HG03378 (cell line): ENCODE results near the gene ACADL.
A peak's percentile ranks its signal among the peaks of the same experiment; 100 is the strongest.
"Not testable (repeated sequence)": the region's sequence is repeated elsewhere in the genome, so short reads cannot be mapped to it uniquely, and the experiment has no call there.

Experiments
- ATAC-seq: cut with Tn5 transposase; IDR thresholded peaks from one replicate; pipeline ENCODE4 v1.9.1; 2021; ENCODE audit warnings: mild to moderate bottlenecking, moderate library complexity; ENCODE audit not compliant: unreplicated experiment

ACADL gene

DNA sequence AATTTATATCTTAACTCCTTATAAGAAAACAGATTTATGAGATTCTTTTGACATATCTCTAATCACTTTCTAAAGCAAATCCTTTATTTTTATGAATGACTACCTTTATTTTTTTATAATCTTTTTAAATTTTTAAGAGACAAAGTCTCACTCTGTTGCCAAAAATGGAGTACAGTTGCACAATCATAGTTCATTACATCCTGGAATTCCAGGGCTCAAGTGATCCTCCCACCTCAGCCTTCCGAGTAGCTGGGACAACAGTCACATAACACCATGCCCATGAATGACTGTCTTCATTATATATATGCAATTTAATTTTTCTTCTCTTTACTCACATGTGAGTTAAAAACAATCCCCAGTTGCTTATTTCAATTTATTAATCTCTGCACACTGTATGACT is 21.7 kb downstream of the ACADL start:
- ATAC-seq, result no peak

DNA sequence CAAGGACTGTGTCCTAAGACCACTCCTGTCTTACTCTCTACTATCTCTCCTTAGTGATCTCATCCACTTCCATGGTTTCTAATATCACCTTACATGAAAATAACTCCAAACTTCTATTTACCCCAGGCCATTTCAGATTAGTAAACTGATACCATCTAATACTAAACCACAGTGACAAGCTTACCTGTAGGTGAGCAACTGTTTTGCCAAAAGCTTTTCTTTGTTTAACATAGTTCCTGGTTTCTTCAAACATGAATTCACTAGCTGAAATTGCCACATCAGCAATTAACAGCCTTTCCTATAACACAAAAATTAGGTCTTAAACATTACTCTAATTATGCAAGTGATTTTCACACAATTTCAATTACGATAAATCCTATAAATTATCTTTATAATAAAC is 22.1 kb downstream of the ACADL start:
- no peak for ATAC-seq

DNA sequence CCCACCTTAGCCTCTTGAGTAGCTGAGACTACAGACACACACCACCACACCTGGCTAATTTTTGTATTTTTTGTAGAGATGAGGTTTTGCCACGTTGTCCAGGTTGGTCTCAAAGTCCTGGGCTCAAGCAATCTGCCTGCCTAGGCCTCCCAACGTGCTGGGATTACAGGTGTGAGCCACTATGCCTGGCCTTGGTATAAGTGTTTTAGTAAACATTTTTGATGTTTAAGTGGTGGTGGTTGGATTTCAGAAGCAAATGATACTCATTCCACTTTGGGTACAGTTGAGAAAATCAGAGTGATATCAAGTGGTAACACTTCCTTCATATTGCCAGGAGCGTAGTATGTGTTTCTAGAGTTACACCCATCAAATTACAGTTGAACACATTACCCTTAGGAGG is 25.4 kb downstream of the ACADL start:
- ATAC-seq, result no peak

DNA sequence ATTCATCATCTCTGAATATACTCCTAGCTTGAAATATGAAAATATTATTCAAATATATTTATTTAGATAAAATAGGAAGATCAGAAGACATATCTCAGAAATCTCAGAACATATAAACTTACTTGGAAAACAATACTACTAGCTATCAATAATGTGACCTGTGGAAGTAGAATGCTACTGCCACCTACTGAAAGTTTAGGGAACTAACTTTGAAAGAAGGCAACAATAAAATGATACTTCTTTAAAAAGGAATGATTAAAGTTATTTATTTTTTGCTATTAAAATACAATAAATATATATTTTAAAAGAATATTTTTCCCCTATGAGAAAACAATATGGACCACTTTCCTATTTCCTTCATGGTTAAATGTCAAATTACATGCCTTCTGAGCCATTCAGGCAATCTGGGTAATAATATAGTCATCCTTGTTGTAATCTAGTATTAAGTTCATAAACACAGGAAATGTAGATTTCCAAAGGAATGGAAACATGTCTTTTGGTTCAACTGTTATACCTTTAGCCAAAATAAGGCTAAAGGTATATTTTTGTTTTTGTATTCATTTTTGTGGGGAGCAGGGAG is 26.0 kb downstream of the ACADL start:
- ATAC-seq, result peak; percentile 58

DNA sequence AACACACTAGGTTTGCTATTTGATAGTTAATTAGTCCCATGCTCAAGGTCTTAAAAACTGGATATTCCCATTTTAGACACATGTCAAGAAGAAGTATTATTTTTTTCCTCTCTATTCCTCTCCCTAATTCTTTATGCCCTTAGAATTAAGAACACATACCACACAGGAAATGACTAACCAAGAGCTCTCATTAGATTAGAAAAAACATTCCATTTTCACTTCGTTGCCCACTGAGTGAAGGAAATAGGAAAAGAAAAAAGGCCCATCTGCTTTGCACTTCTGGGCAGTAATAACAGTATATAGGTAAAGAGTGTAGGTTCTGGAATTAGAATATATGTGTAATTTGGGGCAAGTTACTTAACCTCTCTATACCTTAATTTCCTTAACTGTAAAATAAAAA is 26.9 kb downstream of the ACADL start:
- ATAC-seq, result no peak

DNA sequence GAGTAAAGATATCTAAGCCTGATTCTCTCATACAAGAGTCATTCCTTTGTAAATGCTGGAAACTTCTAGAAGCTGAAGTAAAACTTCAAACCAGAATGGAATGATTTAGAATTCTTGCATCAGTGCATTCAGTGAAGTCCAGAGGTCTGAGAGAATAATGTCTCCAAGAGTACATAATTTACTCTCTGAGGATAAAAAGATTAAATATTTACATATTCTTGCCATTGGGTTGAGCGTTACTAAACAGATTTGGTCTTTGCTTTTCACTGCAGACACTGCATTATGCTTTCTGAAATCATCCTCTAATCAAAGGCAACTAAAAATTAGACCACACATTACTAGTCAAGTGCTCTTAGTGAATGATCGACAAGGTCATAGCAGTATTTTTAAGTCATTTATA is 27.5 kb downstream of the ACADL start:
- ATAC-seq, result no peak

DNA sequence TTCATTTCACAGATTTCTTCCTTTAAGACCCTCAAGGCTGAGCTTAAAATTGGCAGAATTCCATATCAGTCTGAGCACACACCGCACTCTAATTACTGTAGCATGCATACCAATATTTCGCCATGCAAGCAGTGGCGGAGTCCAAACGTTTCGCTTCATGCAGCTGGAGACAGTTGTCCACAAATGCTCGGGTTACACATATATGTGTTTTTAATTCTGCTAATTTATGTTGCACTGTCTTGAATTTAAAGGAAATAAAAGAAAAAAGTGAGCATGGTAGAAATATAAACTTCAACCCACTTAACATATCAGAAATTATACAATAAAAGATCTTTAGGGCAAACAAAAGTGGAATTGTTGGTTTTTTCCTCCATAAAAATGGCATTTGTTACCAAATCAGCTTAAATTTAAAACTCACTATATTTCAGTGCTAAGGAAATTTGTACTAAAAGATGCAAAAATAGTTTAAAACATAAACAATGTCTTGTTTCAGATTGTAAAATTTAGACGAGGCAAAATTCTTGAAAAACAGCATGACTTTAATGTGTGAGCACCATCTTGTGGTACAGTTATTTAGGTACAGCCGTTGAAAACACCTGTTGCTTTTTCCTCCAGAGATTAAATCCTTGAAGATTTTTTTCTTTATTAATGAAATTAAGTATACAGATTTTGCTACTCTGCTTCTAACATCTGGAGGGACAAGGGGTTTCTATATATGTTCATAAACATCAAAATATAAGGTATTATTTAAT is 30.0 kb downstream of the ACADL start:
- ATAC-seq, result peak; percentile 41

DNA sequence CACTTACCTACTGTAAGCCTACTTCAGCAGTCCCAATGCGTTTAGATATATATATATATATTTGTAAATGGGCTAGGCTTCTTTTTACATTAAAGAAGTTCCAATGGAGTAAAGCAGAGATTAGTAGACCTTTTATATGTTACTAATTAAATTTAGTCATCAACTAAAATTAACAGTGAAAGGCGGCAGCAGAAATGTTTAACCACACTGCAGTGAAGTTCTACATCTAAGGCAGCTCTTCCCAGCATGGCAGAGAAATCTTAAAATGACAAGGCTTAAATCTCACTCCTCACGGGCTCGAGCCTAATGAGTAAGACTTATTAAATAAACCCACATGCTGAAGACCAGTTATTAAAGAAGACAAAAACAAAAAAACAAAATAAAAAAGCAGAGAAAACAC is 34.9 kb downstream of the ACADL start:
- ATAC-seq, result no peak

DNA sequence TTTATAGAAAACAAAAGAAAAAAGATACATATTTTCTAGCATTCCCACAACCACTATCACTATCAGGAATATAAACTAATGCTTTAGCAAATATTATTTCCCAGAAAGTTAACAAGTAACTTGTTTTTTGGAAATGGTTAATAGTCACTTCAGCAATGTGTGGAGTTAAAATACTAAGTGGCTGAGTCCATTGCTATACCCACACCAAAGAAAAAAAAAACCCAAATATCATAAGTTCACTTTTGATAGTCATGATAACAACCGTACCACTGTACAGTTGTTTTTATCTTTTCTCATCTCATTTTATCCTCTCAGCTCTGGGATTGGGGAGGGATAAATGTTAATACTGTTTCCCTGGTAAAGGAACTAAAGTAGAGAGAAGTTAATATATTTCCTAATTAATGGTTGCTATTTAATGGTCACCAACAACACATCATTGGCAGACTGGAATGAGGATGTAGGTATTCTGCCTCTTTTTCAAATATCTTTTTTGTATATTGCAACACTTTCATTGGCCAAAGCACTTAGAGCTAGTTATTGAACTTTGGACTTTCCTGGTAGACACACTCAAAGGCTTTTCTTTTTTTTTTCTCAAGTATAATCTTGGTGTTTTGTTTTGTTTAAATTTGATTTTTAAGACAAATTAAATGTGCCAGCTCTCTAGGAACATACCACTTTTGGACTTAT is 35.7 kb downstream of the ACADL start:
- no peak for ATAC-seq

DNA sequence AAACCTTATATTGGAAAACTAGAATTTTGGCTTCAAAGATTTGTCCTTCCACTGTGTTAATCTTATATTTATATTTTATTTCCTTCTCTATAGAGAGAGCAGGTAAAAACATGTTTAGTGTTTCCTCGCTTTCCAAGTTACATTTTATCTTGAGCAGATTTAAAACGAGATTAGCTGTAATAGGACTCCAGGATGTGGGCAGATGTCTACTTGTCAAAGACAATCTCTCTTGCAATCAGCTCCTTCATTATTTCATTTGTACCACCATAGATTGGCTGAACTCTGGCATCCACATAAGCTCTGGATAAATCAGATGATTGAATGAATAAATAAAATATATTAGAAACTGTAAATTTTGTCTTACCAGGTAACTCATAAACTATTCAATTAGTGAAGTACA is 36.5 kb downstream of the ACADL start:
- ATAC-seq, result no peak

DNA sequence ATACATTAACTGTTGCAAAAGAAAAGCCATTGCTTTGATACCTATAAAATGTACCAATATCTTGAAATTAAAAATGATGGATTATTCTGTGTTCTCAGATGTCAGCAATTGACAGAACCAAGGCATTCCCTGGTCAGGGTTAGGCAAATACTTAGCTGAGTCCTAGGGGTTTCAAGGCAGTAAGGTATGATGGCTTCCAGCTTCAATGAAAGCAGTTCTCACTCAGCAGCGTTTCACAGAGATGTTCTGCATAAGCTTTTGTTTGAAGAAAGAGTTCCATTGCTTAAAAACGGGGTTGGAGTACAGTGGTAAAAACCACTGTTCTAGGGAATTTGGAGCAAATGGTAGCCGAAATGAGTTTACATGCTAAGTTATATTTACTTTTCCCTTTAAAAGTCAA is 37.1 kb downstream of the ACADL start:
- ATAC-seq, result no peak

DNA sequence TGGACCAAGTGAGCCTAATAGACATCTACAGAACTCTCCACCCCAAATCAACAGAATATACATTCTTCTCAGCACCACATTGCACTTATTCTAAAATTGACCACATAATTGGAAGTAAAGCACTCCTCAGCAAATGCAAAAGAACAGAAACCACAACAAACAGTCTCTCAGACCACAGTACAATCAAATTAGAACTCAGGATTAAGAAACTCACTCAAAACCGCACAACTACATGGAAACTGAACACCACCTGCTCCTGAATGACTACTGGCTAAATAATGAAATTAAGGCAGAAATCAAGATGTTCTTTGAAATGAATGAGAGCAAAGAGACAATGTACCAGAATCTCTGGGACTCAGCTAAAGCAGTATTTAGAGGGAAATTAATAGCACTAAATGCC is 41.3 kb downstream of the ACADL start:
- not testable (repeated sequence) for ATAC-seq

DNA sequence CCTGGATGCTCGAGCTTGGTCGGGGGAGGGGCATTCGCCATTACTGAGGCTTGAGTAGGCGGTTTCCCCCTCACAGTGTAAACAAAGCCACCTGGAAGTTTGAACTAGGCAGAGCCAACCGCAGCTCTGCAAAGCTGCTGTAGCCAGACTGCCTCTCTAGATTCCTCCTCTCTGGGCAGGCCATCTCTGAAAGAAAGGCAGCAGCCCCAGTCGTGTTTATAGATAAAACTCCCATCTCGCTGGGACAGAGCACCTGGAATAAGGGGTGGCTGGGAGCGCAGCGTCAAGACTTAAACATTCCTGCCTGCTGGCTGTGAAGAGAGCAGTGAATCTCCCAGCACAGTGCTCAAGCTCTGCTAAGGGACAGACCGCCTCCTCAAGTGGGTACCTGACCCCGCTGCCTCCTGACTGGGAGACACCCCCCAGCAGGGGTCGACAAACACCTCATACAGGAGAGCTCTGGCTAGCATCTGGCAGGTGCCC is 43.6 kb downstream of the ACADL start:
- not testable (repeated sequence) for ATAC-seq

DNA sequence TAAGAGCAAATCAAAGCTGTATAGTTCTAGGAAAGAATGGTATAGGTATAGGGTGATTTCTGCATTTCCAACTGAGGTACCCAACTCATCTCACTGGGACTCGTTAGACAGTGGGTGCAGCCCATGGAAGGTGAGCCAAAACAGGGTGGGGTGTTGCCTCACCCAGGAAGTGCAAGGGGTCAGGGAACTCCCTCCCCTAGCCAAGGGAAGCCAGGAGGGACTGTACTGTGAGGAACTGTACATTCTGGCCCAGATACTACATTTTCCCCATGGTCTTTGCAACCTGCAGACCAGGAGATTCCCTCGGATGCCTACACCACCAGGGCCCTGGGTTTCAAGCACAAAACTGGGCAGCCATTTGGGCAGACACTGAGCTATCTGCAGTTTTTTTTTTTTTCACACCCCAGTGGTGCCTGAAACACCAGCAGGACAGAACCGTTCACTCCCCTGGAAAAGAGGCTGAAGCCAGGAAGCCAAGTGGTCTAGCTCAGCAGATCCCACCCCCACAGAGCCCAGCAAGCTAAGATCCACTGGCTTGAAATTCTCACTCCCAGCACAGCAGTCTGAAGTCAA is 44.1 kb downstream of the ACADL start:
- ATAC-seq, result not testable (repeated sequence)

DNA sequence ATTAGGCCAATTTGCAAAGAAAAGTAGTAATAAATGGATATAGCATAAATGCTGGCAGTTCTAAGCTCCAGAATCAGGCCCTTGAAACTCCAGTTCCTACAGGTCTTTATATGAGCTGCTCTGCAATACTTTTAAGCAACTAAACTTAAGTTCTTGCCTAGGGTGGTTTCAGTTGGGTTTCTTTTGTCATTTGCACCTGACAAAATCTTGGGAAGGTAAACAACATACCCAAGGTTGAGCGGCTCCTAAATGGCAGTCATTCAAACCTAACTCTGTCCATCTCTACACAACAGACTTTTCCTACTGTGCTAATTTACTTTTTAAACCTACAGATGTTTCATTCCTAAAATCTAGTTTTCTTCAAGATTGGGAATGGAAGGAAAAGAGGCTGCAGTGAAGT is 44.8 kb downstream of the ACADL start:
- ATAC-seq, result no peak

DNA sequence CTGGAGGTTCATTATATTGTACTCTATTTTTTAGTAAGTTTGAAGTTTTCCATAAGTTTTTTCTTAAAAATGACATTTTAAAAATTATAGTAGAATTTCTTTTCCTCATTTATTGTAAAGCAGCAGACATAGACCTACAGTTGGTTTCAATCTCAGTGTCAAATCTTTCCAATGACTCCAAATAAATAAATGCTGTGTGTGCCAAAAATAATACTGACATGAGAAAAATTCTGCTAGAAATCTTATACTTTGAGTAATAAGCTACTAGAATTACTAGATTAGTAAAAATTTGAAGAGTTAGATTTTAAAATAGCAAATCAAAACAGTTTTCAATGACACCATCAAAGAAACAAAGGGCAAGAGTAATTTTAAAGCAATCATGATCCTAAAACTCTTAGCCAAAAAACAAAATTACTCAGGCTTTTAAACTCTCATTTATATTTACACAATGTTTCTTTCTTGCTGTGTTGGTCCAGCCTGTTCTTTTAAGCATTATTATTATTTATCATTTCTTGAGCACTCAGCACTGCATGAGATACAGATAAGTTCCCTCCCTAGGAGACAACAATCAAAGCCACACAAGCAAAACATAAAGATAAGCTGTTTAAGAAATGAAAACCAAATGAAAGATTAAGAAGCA is 45.8 kb downstream of the ACADL start:
- ATAC-seq, result no peak

DNA sequence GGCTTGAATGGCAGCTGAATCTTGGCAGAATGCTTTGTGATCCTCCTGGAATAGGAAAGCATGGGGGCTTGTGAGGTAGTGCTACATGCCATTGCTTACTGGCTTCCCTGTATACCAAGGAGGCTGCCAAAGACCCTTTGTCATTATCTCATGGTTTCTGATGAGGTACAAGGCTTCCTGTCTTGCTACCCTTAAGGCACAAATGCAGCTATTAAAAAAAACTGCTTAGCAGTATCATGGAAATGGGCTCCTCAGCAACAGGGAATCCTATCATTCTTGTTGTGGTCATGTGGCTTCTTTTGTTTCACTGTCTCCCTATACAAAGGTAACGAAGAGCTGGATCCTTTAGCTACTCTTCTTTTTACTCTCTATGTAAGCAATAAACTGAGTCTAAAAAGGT is 47.5 kb downstream of the ACADL start:
- ATAC-seq, result no peak

DNA sequence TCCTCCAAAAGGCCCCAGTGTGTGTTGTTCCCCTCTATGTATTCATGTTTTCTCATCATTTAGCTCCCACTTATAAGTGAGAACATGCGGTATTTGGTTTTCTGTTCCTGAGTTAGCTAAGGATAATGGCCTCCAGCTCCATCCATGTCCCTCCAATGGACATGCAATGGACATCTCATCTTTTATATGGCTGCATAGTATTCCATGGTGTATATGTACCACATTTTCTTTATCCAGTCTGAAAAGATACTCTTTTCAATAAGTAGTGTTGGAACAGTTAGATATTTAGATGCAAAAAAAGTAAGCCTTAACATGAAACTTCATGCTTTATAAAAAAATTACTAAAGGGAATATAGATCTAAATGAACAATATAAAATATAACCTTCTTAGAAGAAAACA is 48.1 kb downstream of the ACADL start:
- ATAC-seq, result not testable (repeated sequence)

DNA sequence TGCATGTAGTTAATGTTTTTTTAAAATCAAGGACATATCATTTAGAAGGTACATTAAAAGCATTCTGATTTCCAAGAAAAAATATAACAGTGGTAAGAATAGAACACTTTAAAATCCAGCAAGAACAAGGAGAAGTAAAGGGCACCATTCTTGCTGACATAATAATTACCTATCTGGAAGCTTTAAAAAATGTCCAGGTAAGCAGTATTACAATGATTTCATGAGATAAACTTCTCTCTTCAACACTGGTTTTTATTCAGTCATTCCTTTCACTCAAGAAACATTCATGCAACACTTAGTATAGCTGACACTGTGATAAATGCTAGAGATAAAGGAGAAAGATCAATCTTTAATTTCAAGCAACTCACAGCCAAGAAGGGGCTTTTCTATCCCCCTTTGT is 51.2 kb downstream of the ACADL start:
- ATAC-seq, result no peak

DNA sequence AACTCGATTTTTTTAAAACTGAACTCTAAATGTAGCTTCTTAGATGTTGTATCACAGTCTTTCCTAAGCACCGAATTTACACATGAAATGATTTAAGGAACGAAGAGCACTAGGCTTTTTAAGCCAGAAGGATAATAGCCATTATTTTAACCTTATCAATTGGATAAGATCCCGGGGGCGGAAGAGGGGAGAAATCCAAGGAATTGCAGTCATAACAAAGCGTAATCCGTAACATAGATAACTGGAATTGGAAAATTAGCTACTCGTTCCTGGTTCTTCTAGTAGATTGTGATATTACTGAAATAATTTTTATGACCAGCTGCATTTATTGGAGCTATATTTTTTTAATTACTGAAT is 53.0 kb downstream of the ACADL start:
- no peak for ATAC-seq
